H1 (cell line): ENCODE data around the gene ZNF334. TPM values are rescaled to one million over a fixed set of nuclear protein-coding genes. Genes with fewer than 3 reads are reported as not detected.
A peak's percentile ranks its signal among the peaks of the same experiment; 100 is the strongest.

ENCODE experiments used
- CTCF ChIA-PET: fragments of 300-600 bp; sonication (Branson Sonifier 250); formaldehyde crosslinking; loops from one replicate; lab custom pipeline; 2021; ENCODE audit not compliant: partially characterized antibody; lab: Charles Lee
- POLR2A ChIA-PET: fragments of 300-600 bp; sonication (Branson Sonifier 250); formaldehyde crosslinking; loops from one replicate; lab custom pipeline; 2021; ENCODE audit warnings: inconsistent platforms; ENCODE audit not compliant: partially characterized antibody; lab: Charles Lee
- DNase-seq, 2 experiments: peaks; one replicate each; pipeline versions ENCODE4 v3.0.0 to v3.0.0-alpha.2; 2010 to 2022; ENCODE audit warnings: low spot score in 2 of 2, low read depth in 1 of 2, mixed read lengths in 1 of 2
- FAIRE-seq: peaks from 2 replicates; lab custom pipeline; 2011; peaks lifted over from hg19 to GRCh38; lab: Jason Lieb, UNC
- H2AFZ ChIP-seq: 2 replicates; pipeline ENCODE4 v1.8.1; 2012; ENCODE audit warnings: low read length, inconsistent platforms
- H2AK5ac ChIP-seq: 2 replicates; pipeline ENCODE4 v1.6.1; 2013; ENCODE audit warnings: low read depth, low read length
- H2BK120ac ChIP-seq: replicated peaks from 2 replicates; pipeline ENCODE3; 2013; ENCODE audit warnings: low read depth, low read length, inconsistent platforms
- H2BK12ac ChIP-seq: 2 replicates; pipeline ENCODE4 v1.6.1; 2013; ENCODE audit warnings: low read depth, low read length
- H2BK15ac ChIP-seq: 2 replicates; pipeline ENCODE4 v1.6.1; 2013; ENCODE audit warnings: low read length
- H2BK20ac ChIP-seq: 2 replicates; pipeline ENCODE4 v1.6.1; 2013; ENCODE audit warnings: low read length
- H2BK5ac ChIP-seq: 2 replicates; pipeline ENCODE4 v1.6.1; 2013; ENCODE audit warnings: low read depth, low read length
- H3K14ac ChIP-seq: 2 replicates; pipeline ENCODE4 v1.6.1; 2013; ENCODE audit warnings: inconsistent platforms; ENCODE audit not compliant: insufficient read length
- H3K18ac ChIP-seq: 2 replicates; pipeline ENCODE4 v1.6.1; 2013; ENCODE audit warnings: low read length; ENCODE audit errors: extremely low read depth
- H3K23ac ChIP-seq: 2 replicates; pipeline ENCODE4 v1.6.1; 2013; ENCODE audit warnings: inconsistent platforms; ENCODE audit not compliant: insufficient read length
- H3K23me2 ChIP-seq: 2 replicates; pipeline ENCODE4 v1.6.1; 2013; ENCODE audit warnings: low read depth, low read length
- H3K27ac ChIP-seq: 2 replicates; pipeline ENCODE4 v1.6.1; 2011; ENCODE audit warnings: low read depth, low read length, inconsistent platforms
- H3K27me3 ChIP-seq, 4 experiments: replicated peaks in 1 of 4; 1 replicate in 1 of 4; 2 replicates in 3 of 4; pipeline versions ENCODE4 v1.6.1 to v1.8.1; 2011 to 2013; ENCODE audit warnings: low read length in 3 of 4, mild to moderate bottlenecking in 3 of 4, inconsistent platforms in 2 of 4, mixed read lengths in 2 of 4, moderate library complexity in 1 of 4; ENCODE audit not compliant: control insufficient read depth in 3 of 4, insufficient read depth in 3 of 4; ENCODE audit errors: extremely low read depth in 1 of 4
- H3K36me3 ChIP-seq, 4 experiments: 2 replicates each; pipeline versions ENCODE4 v1.6.1 to v1.8.1; 2011 to 2013; ENCODE audit warnings: mild to moderate bottlenecking in 4 of 4, low read length in 3 of 4, moderate library complexity in 2 of 4, control low read depth in 1 of 4, inconsistent platforms in 1 of 4; ENCODE audit not compliant: insufficient read depth in 4 of 4, control insufficient read depth in 2 of 4
- H3K4ac ChIP-seq: replicated peaks from 2 replicates; pipeline ENCODE3; 2013; ENCODE audit warnings: low read length, low read depth, mixed read lengths, inconsistent platforms; ENCODE audit not compliant: insufficient read length
- H3K4me1 ChIP-seq, 4 experiments: replicated peaks in 1 of 4; 1 replicate in 1 of 4; 2 replicates in 3 of 4; pipeline versions ENCODE4 v1.6.1 to v1.8.1; 2011 to 2013; ENCODE audit warnings: low read length in 3 of 4, inconsistent platforms in 2 of 4, mixed read lengths in 1 of 4; ENCODE audit not compliant: insufficient read depth in 4 of 4, control insufficient read depth in 3 of 4
- H3K4me2 ChIP-seq, 2 experiments: 2 replicates each; pipeline versions ENCODE4 v1.6.1 to v1.8.1; 2011 to 2013; ENCODE audit warnings: low read depth in 2 of 2, low read length in 2 of 2, control low read depth in 1 of 2, inconsistent platforms in 1 of 2, mild to moderate bottlenecking in 1 of 2; ENCODE audit not compliant: insufficient read depth in 1 of 2
- H3K4me3 ChIP-seq, 4 experiments: fragments of 200-600, 300-600 bp in 1 of 4; sonication (generic), shearing (Covaris generic), sonication (Bioruptor Twin) in 1 of 4; 2 replicates each; pipeline versions ENCODE4 v1.5.1 to v1.8.1; 2011 to 2016; ENCODE audit warnings: low read length in 4 of 4, low read depth in 3 of 4, control low read depth in 2 of 4, inconsistent platforms in 2 of 4, mild to moderate bottlenecking in 2 of 4, mixed read lengths in 1 of 4, moderate library complexity in 1 of 4; ENCODE audit not compliant: insufficient read depth in 2 of 4; ENCODE audit errors: extremely low read depth in 1 of 4
- H3K56ac ChIP-seq: replicated peaks from 2 replicates; pipeline ENCODE3; 2013; ENCODE audit warnings: low read depth, mild to moderate bottlenecking, mixed read lengths, low read length, inconsistent platforms; ENCODE audit not compliant: insufficient read length
- H3K79me1 ChIP-seq: 2 replicates; pipeline ENCODE4 v1.6.1; 2013; ENCODE audit warnings: low read depth, low read length, control low read depth
- H3K79me2 ChIP-seq, 2 experiments: 2 replicates each; pipeline versions ENCODE4 v1.6.1 to v1.8.1; 2012 to 2013; ENCODE audit warnings: low read length in 2 of 2, mild to moderate bottlenecking in 2 of 2, inconsistent platforms in 1 of 2; ENCODE audit not compliant: insufficient read depth in 2 of 2, control insufficient read depth in 1 of 2
- H3K9ac ChIP-seq, 4 experiments: replicated peaks in 1 of 4; 1 replicate in 1 of 4; 2 replicates in 3 of 4; pipeline versions ENCODE4 v1.6.1 to v1.8.1; 2011 to 2013; ENCODE audit warnings: low read depth in 3 of 4, low read length in 3 of 4, control low read depth in 2 of 4, mild to moderate bottlenecking in 2 of 4, moderate library complexity in 2 of 4, inconsistent platforms in 1 of 4; ENCODE audit errors: extremely low read depth in 1 of 4
- H3K9me3 ChIP-seq, 2 experiments: 2 replicates each; pipeline versions ENCODE4 v1.6.1 to v1.8.1; 2012 to 2013; ENCODE audit warnings: mild to moderate bottlenecking in 2 of 2, moderate library complexity in 2 of 2, control low read depth in 1 of 2, inconsistent platforms in 1 of 2, low read depth in 1 of 2, low read length in 1 of 2, mixed read lengths in 1 of 2; ENCODE audit not compliant: insufficient read depth in 2 of 2
- H4K20me1 ChIP-seq, 2 experiments: replicated peaks in 1 of 2; 2 replicates each; pipeline versions ENCODE3 to v1.8.1; 2011 to 2013; ENCODE audit warnings: inconsistent platforms in 2 of 2, low read length in 2 of 2, mild to moderate bottlenecking in 1 of 2; ENCODE audit not compliant: insufficient read depth in 2 of 2, control insufficient read depth in 1 of 2
- H4K5ac ChIP-seq: 2 replicates; pipeline ENCODE4 v1.6.1; 2013; ENCODE audit warnings: low read length, low read depth, mixed read lengths, inconsistent platforms; ENCODE audit not compliant: insufficient read length
- H4K8ac ChIP-seq: 2 replicates; pipeline ENCODE4 v1.8.0; 2013; ENCODE audit warnings: mild to moderate bottlenecking, moderate library complexity, low read length, inconsistent platforms; ENCODE audit not compliant: insufficient read depth; ENCODE audit errors: extremely low read depth
- H4K91ac ChIP-seq: replicated peaks from 2 replicates; pipeline ENCODE3; 2013; ENCODE audit warnings: low read length, mixed read lengths, inconsistent platforms; ENCODE audit not compliant: insufficient read length
- BACH1 ChIP-seq: IDR thresholded peaks from 2 replicates; pipeline ENCODE4 v1.6.1; 2012; ENCODE audit warnings: low read length, improper control_type of control experiment
- E2F6 ChIP-seq: IDR thresholded peaks from 2 replicates; pipeline ENCODE4 v1.6.1; 2012; ENCODE audit warnings: inconsistent platforms
- WGBS, 2 experiments: shearing (Covaris generic) in 1 of 2; methylation state at CpG; one replicate each; pipeline versions ENCODE4 v1.1.6 to v1.1.7; 2013 to 2015; ENCODE audit warnings: low lambda C conversion rate in 2 of 2, mixed read lengths in 2 of 2, inconsistent platforms in 1 of 2, low coverage in 1 of 2, missing lambda C conversion rate in 1 of 2; ENCODE audit not compliant: insufficient replicate concordance in 2 of 2, insufficient coverage in 1 of 2, insufficient read length in 1 of 2; ENCODE audit errors: extremely low coverage in 1 of 2, missing lambda C conversion rate in 1 of 2; 5-methylcytosine and 5-hydroxymethylcytosine counted together
- polyA plus RNA-seq, 7 experiments: library from polyadenylated mRNA; depleted of rRNA in 3 of 7; stranded (reverse) in 5 of 7; unstranded in 2 of 7; fragments of >200 nt in 5 of 7; fragments of 200-250 nt in 2 of 7; gene quantifications; 1 replicate in 5 of 7; 2 replicates in 1 of 7; 4 replicates in 1 of 7; pipeline versions ENCODE4 v1.2.1 to v1.2.3, GENCODE V29; 2011 to 2013; ENCODE audit warnings: missing spikeins in 2 of 7, mixed read lengths in 2 of 7
- total RNA-seq: library from RNA; stranded (reverse); fragmentation: NEBNext Ultra II Directional; extraction: Animal tissue kit (Norgen Biotek cat#: 25700); gene quantifications from 2 replicates; pipeline ENCODE4 v1.2.1, GENCODE V29; 2021

Gene ZNF334
- total and polyA plus RNA-seq, 2 of the 8 experiments (the other 6 are each of a cell fraction or from before 2014, with no cell fraction given) = 8.8 to 17.8 TPM

- Histone ChIP-seq H2BK120ac (no peak within 1 kb of the TSS), H4K91ac (peak within 1 kb of the TSS; percentile 67), H3K9me3 (no peaks in the 10 kb centered on the region), H3K23ac (no peak within 1 kb of the TSS), H2BK12ac (no peak within 1 kb of the TSS; the same call in 1 of the 2 replicates), H3K27me3 (no peaks in the 10 kb centered on the region; a peak in 2 of 7 replicates), H4K20me1 (no peaks in the 10 kb centered on the region), H3K36me3 (no peaks in the 10 kb centered on the region), H3K4ac (no peak within 1 kb of the TSS), H3K79me1 (no peaks in the 10 kb centered on the region), H3K4me3 (no peak within 1 kb of the TSS)
- CTCF ChIA-PET = interaction anchor here (1.0 to 7.7 kb wide), 11 partner anchors 10 to 157 kb away, joined by 3 to 64 read pairs (median 7); no protein-coding TSS in a partner anchor
- TF ChIP-seq E2F6 = peak; percentile 48
- TF ChIP-seq BACH1 = no peak
- TF ChIP-seq, all 59 proteins: peak for 1
- H4K5ac ChIP-seq = no peak within 1 kb of the TSS
- H3K56ac ChIP-seq = no peak within 1 kb of the TSS
- H3K9ac ChIP-seq = no peak within 1 kb of the TSS
- peak within 1 kb of the TSS; percentile 59; the same call in 1 of the 2 replicates for H3K27ac ChIP-seq
- H2AFZ ChIP-seq = no peak within 1 kb of the TSS
- H3K4me1 ChIP-seq = peaks cover 12 to 33% (median 21%) of the 10 kb centered on the region in 4 experiments
- WGBS, 2 experiments = 91% methylated on average over 9 of the region's 9 CpGs; no CpG with 5 or more reads in 1 of the 2 experiments
- H3K23me2 ChIP-seq = no peaks in the 10 kb centered on the region
- no peak within 1 kb of the TSS for H2BK15ac ChIP-seq
- peak within 1 kb of the TSS; percentile 61; the same call in 1 of the 2 replicates for H2BK5ac ChIP-seq
- no peak within 1 kb of the TSS for H3K14ac ChIP-seq
- H3K18ac ChIP-seq = no peak within 1 kb of the TSS
- DNase-seq (no peak), FAIRE-seq (no peak)
- H4K8ac ChIP-seq = no peak within 1 kb of the TSS
- H2BK20ac ChIP-seq = peak within 1 kb of the TSS; percentile 24; the same call in 1 of the 2 replicates
- H3K79me2 ChIP-seq = no peaks in the 10 kb centered on the region
- peak within 1 kb of the TSS; percentile 10 to 43; a peak in 1 of 4 replicates for H3K4me2 ChIP-seq
- POLR2A ChIA-PET = interaction anchor here (1.4 to 2.6 kb wide), 4 partner anchors 16 to 136 kb away, joined by 3 to 8 read pairs (median 4); no protein-coding TSS in a partner anchor
- no peak within 1 kb of the TSS; the same call in 1 of the 2 replicates for H2AK5ac ChIP-seq
Observed at GRCh38 chr20:46550461-46550860, 37.1 kb upstream of the ZNF334 start, which contains the start of gene OCSTAMP. TSS of gene OCSTAMP (minus strand) at chr20:46550654. CDS start at chr20:46550560, 94 bp downstream.
